ENCODE data around the gene EPHB1. TPM values are rescaled to one million over a fixed set of nuclear protein-coding genes. Genes with fewer than 3 reads are reported as not detected.

Gene EPHB1
- polyA plus RNA-seq, 1 of the 3 experiments (the other 2 are of a cell fraction), result 1.2 TPM

DNA sequence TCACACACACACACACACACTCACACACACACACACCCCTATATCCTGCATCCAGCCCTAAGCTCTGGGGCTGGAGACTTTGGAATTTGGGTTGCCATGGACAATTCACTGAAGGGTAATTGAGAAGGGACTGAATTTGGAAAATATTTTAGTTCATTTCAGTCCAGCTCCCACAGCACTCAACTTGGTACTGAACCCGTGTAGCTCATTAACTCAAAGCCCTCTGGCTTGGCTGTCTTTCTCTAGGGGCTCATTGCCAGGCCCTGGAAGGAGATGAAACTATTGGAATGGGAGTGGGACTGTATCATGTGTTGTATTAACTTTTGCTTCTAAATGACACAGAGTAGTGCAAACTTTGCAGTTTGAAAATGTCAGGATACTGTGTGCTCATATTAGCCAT lies 157.3 kb downstream of the EPHB1 start:
- Histone ChIP-seq H3F3A (replicated peaks; ENCODE audit: insufficient read depth) (no peaks in the 10 kb centered on the region), H3K9me3 (no peaks in the 10 kb centered on the region), H3K4me2 (no peak overlapping the region), H3K9ac (no peak overlapping the region), H4K20me1 (ENCODE audit: insufficient read depth) (no peaks in the 10 kb centered on the region), H2AFZ (ENCODE audit: low read depth) (no peak overlapping the region), H3K79me2 (ENCODE audit: insufficient read depth) (no peaks in the 10 kb centered on the region), H3K27ac (ENCODE audit: low read depth in 2 of 2, low read length in 1 of 2) (no peak overlapping the region), H3K4me3 (ENCODE audit: low read depth in 2 of 2, low read length in 1 of 2) (no peak overlapping the region), H3K9me2 (no peaks in the 10 kb centered on the region), H3K27me3 (ENCODE audit: insufficient read depth) (no peaks in the 10 kb centered on the region), H3K36me3 (replicated peaks in 1 of 2; ENCODE audit: control insufficient read depth in 1 of 2, insufficient read depth in 2 of 2, low read length in 1 of 2) (peaks cover 0 to 4% of the 10 kb centered on the region in 2 experiments), H3K4me1 (ENCODE audit: control insufficient read depth in 1 of 2, insufficient read depth in 2 of 2, low read depth in 1 of 2, low read length in 1 of 2) (no peaks in the 10 kb centered on the region)
- ChIA-PET POLR2A (no interaction called here), CTCF (interaction anchor here (0.7 kb wide), 1 partner anchor 19 kb away, joined by 3 read pairs; no protein-coding TSS in a partner anchor)
- WGBS (ENCODE audit: low lambda C conversion rate), result 11% methylated on average over 1 of the region's 1 CpG
- DNase-seq, result no peak
- no peak for TF ChIP-seq FOXM1 (IDR thresholded peaks at IDR 0.05; ENCODE audit: low read depth)
- no peak for TF ChIP-seq TEAD4 (IDR thresholded peaks at IDR 0.05; ENCODE audit: borderline replicate concordance, insufficient read depth)
- TF ChIP-seq ZBTB33 (IDR thresholded peaks at IDR 0.05; ENCODE audit: borderline replicate concordance, low read depth), result no peak

DNA sequence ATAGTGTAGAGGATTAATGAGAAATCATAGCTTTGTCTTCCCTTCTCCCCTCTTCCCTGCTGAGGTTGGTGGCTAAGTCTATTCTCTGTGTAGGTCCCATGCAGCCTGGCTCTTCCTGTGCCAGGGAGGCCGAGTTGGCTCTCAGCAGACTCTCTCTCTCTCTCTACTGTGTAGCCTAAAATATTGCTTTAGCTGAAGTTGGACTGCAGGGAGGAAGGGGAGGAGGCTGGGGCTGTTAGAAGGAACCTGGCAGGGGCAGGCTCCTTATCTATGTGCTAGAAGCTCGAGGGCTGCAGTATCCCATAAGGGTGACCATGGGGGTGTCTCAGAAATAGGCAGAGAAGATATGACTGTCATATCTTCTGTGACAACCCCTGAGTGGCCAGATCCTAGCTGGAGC lies 160.8 kb downstream of the EPHB1 start:
- Histone ChIP-seq H3F3A (replicated peaks; ENCODE audit: insufficient read depth) (no peaks in the 10 kb centered on the region), H3K9me3 (no peaks in the 10 kb centered on the region), H3K27me3 (ENCODE audit: insufficient read depth) (no peaks in the 10 kb centered on the region), H3K9ac (no peak overlapping the region), H3K4me1 (ENCODE audit: control insufficient read depth in 1 of 2, insufficient read depth in 2 of 2, low read depth in 1 of 2, low read length in 1 of 2) (no peaks in the 10 kb centered on the region), H2AFZ (ENCODE audit: low read depth) (no peak overlapping the region), H3K27ac (ENCODE audit: low read depth in 2 of 2, low read length in 1 of 2) (no peak overlapping the region), H3K79me2 (ENCODE audit: insufficient read depth) (no peaks in the 10 kb centered on the region), H3K36me3 (replicated peaks in 1 of 2; ENCODE audit: control insufficient read depth in 1 of 2, insufficient read depth in 2 of 2, low read length in 1 of 2) (no peaks in the 10 kb centered on the region), H3K9me2 (no peaks in the 10 kb centered on the region), H3K4me3 (ENCODE audit: low read depth in 2 of 2, low read length in 1 of 2) (no peak overlapping the region), H3K4me2 (no peak overlapping the region), H4K20me1 (ENCODE audit: insufficient read depth) (no peaks in the 10 kb centered on the region)
- TF ChIP-seq USF1 (IDR thresholded peaks at IDR 0.05; ENCODE audit: borderline replicate concordance, low read depth) (no peak), POLR2AphosphoS5 (IDR thresholded peaks at IDR 0.05; ENCODE audit: low read depth, low read length) (no peak)
- CTCF ChIA-PET, result no interaction called here
- DNase-seq, result no peak
- WGBS (ENCODE audit: low lambda C conversion rate), result 25% methylated on average over 1 of the region's 2 CpGs
- POLR2A ChIA-PET, result no interaction called here

DNA sequence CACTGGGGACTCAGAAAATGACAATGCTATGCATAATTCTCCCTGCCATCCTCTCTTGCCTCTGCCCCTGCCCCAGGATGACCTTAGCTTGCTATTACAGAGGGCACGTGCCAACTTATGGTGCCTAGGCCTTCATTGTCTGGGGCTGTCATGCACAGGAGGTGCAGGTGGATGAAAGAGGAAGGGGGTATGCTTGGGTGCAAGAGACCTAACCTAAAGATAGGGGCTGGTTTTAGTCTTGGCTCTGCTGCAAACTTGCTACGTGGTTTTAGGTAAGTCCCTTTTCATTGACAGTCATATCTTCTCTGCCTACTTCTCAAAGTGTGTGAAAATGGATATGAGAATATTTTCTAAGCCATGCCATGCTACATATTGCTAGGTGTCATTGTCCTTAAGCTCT lies 161.3 kb downstream of the EPHB1 start:
- CTCF ChIA-PET, result interaction anchor here (1.0 kb wide), 1 partner anchor 14 kb away, joined by 4 read pairs; no protein-coding TSS in a partner anchor
- TF ChIP-seq EP300 (IDR thresholded peaks at IDR 0.05; ENCODE audit: borderline replicate concordance in 1 of 2, low read depth in 1 of 2, low read length in 1 of 2) (no peak), YY1 (IDR thresholded peaks at IDR 0.05; ENCODE audit: low read depth) (no peak), NRF1 (IDR thresholded peaks at IDR 0.05; ENCODE audit: low read depth, low read length) (no peak), TEAD4 (IDR thresholded peaks at IDR 0.05; ENCODE audit: borderline replicate concordance, insufficient read depth) (no peak), RFX5 (IDR thresholded peaks at IDR 0.05; ENCODE audit: low read length) (no peak), TAF1 (IDR thresholded peaks at IDR 0.05; ENCODE audit: borderline replicate concordance, low read depth, low read length) (no peak), MEF2A (IDR thresholded peaks at IDR 0.05; ENCODE audit: borderline replicate concordance, low read depth) (no peak), GABPA (IDR thresholded peaks at IDR 0.05; ENCODE audit: low read depth) (no peak), ZBTB33 (IDR thresholded peaks at IDR 0.05; ENCODE audit: borderline replicate concordance, low read depth) (no peak), FOSL2 (IDR thresholded peaks at IDR 0.05; ENCODE audit: borderline replicate concordance, low read depth) (no peak), JUND (IDR thresholded peaks at IDR 0.05) (no peak)

More for the DNA sequence above, 161.3 kb downstream of the EPHB1 start:
- no peak overlapping the region for H3K27ac ChIP-seq (ENCODE audit: low read depth in 2 of 2, low read length in 1 of 2)
- POLR2A ChIA-PET, result no interaction called here
- H3F3A ChIP-seq (replicated peaks; ENCODE audit: insufficient read depth), result no peaks in the 10 kb centered on the region
- H3K4me2 ChIP-seq, result no peak overlapping the region
- no peaks in the 10 kb centered on the region for H3K9me3 ChIP-seq
- H2AFZ ChIP-seq (ENCODE audit: low read depth), result no peak overlapping the region
- H3K36me3 ChIP-seq (replicated peaks in 1 of 2; ENCODE audit: control insufficient read depth in 1 of 2, insufficient read depth in 2 of 2, low read length in 1 of 2), result no peaks in the 10 kb centered on the region
- H3K27me3 ChIP-seq (ENCODE audit: insufficient read depth), result no peaks in the 10 kb centered on the region
- no peak overlapping the region for H3K4me3 ChIP-seq (ENCODE audit: low read depth in 2 of 2, low read length in 1 of 2)
- H3K4me1 ChIP-seq (ENCODE audit: control insufficient read depth in 1 of 2, insufficient read depth in 2 of 2, low read depth in 1 of 2, low read length in 1 of 2), result no peaks in the 10 kb centered on the region
- H3K9ac ChIP-seq, result no peak overlapping the region
- no peaks in the 10 kb centered on the region for H4K20me1 ChIP-seq (ENCODE audit: insufficient read depth)
- WGBS (ENCODE audit: low lambda C conversion rate), result 58% methylated on average over 2 of the region's 2 CpGs
- no peaks in the 10 kb centered on the region for H3K9me2 ChIP-seq
- no peaks in the 10 kb centered on the region for H3K79me2 ChIP-seq (ENCODE audit: insufficient read depth)
- no peak for DNase-seq
